ENCODE data around the gene PROM2.

PROM2 gene

DNA sequence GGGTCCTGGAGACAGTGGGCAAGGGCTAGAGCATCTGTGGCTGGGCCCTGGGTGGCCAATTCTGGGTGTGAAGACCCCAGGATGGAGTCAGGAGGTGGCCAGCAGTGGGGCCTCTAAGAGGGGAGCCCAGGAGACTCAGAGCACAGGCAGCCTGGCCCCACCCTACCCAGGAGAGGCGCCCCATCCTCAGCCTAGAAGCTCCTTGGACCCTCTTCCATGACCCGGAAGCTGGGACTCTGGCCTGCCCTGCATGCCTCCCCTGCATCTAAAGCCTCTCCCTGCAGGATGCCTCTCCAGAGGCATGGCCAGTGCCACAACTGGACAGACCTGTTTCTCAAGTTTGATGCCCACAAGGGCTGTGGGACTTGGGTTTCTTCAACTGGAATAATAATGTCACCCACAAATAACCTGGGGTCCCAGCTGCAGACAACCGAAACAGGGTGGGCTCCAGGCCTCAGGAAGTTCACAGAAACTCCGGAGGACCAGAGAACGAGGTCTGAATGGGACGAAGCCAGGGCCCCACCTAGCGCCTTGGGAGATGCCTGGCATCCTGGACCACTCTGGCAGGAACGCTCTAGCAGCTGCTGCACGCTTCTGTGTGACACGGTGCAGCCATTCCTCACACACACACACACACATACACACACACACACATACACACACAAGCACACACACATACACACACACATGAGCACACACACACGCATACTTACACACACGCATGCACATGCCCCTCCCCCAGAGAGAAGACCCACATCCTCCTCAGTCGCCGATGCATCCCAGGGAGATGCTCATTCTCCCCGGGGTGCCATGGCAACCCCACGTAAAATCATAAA lies 39.3 kb downstream of the PROM2 start:
- TF ChIP-seq, protein P1, sequence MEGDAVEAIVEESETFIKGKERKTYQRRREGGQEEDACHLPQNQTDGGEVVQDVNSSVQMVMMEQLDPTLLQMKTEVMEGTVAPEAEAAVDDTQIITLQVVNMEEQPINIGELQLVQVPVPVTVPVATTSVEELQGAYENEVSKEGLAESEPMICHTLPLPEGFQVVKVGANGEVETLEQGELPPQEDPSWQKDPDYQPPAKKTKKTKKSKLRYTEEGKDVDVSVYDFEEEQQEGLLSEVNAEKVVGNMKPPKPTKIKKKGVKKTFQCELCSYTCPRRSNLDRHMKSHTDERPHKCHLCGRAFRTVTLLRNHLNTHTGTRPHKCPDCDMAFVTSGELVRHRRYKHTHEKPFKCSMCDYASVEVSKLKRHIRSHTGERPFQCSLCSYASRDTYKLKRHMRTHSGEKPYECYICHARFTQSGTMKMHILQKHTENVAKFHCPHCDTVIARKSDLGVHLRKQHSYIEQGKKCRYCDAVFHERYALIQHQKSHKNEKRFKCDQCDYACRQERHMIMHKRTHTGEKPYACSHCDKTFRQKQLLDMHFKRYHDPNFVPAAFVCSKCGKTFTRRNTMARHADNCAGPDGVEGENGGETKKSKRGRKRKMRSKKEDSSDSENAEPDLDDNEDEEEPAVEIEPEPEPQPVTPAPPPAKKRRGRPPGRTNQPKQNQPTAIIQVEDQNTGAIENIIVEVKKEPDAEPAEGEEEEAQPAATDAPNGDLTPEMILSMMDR (IDR thresholded peaks at IDR 0.05; ENCODE audit: low read depth, low read length), result no peak
- H3K4me3 ChIP-seq (ENCODE audit: low read depth, low read length), result no peak overlapping the region

DNA sequence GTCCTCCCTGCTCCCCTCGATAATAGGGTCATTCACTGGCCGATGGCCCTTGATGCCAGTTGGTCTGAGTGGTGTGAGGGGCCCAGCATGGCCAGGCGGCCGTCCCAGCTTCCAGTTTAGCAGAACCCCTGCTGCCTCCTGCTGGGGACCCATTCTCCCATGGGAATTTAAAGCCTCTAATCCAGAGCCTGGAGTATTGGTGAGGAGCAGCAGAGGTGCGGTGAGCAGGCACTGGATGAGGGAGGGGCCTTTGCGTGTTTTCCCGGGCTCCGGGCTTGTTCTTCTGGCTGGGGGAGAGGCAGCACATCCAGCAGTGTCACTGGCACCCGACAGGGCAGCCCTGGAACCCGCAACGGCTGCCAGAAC lies 40.3 kb downstream of the PROM2 start:
- TF ChIP-seq, protein P1 (IDR thresholded peaks at IDR 0.05; ENCODE audit: low read depth, low read length), result no peak
- H3K4me3 ChIP-seq (ENCODE audit: low read depth, low read length), result no peak overlapping the region

DNA sequence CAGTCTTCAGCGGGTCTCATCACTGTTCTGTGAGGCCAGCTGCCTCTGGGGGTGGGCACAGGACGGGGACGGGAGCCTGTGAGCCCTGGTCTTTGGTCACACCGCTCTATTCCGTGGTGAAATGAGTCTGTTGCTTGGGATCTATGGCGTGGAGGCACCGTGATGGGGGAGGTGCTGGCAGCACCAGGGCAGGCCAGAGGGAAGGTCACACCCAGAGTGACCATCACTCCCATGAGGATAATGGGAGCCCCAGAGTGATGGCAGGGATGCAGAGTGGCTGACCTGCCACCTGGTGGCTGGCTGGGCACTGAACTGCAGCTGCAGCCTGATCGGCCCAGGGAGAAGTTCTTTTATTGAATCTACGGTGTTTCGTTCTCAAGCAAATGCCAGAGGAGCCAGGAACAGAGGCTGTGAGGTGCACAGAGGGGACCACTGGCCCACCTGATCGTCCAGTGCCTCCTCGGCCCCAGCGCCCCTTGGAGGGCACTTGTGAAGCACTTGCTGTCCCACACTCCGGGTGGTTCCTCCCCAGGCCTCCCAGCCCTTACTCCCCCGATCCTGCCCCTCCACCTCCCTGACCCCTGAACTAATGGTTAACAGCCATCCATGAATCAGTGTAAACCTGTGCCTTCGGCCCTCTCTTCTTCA lies 40.8 kb downstream of the PROM2 start:
- no peak overlapping the region for H3K4me3 ChIP-seq (ENCODE audit: low read depth, low read length)
- TF ChIP-seq, protein P1 (IDR thresholded peaks at IDR 0.05; ENCODE audit: low read depth, low read length), result peak; percentile 62

DNA sequence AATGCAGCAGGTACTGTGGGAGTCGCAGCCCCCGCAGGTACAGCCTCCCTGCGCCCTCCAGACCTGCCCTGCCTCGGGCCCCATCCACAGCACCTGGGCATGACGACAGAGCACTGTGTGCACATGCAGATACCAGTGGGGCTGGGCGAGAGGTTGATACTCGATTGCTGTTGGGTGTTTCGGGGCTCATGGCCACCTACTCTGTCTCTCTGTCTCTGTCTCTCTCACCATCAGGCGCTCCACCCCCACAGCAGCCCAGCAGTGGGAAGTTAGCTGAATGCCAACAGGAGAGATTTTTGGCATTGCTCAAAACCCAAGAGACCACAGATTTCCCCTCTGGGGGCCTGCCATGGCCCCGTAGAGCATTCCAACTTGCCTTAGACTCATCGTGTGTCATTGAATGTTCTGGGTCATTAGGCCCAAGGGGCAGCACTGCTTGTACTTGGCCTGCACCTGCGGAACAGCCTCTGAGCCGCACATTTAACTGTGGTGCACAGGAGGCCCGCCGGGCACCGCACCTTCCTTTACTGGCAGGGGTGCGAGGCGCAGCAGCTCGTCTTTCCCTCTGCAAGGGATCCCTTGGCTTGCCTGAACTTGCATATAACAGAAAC lies 41.7 kb downstream of the PROM2 start:
- no peak overlapping the region for H3K4me3 ChIP-seq (ENCODE audit: low read depth, low read length)
- TF ChIP-seq, protein P1 (IDR thresholded peaks at IDR 0.05; ENCODE audit: low read depth, low read length), result no peak

DNA sequence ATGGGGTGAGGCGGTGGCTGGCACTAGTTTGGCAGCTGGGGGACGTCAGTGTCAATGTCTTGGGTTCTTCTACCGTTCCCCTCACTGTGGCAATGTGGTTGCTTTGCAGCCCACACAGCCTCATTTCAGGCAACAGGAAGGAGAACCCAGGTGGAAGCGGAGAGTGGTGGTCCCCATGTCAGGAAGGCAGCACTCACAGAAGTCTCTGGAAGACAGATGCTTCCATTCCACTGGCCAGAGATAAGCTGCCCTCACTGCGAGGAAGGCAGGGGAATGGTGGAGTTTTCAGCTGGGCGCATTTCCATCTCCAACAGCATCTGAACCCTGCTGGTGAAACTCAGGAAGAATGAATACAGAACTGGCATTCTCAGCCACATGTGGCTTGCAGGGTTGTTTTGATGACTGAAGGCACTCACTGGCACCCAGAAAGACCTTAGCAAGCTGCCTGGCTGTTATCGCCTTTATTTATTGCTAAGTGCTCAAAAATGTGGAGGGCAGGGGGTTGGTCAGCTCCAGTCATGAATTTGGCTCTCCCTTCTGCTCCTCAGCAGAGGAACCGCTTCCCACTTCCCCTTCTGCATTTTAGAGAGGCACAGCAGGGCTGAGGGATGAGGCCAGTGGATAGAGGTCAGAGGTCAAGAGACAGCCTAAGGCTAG lies 42.3 kb downstream of the PROM2 start:
- no peak overlapping the region for H3K4me3 ChIP-seq (ENCODE audit: low read depth, low read length)
- TF ChIP-seq, protein P1 (IDR thresholded peaks at IDR 0.05; ENCODE audit: low read depth, low read length), result no peak

DNA sequence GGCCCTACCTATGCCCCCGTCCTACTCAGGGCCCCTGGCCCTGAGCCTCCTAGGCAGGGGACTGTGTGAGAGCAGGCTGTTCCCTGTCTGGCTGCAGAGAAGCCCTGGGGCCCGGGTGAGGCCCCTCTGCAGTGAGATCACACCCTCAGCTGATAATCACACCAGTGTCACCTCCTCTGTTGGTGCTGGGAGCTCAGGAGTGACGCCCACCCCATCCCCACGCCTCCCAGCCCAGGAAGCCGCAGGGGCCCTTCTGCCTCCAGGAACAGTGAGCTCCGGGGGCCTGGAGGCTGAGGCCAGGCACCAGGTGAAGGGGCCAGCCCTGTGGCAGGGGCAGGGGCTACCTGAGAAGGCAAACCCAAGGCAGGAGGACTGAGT lies 42.9 kb downstream of the PROM2 start:
- TF ChIP-seq, protein P1 (IDR thresholded peaks at IDR 0.05; ENCODE audit: low read depth, low read length), result no peak
- H3K4me3 ChIP-seq (ENCODE audit: low read depth, low read length), result no peak overlapping the region
